ENCODE results near the gene COL4A5.
"Not testable (repeated sequence)": the region's sequence is repeated elsewhere in the genome, so short reads cannot be mapped to it uniquely, and the experiment has no call there.

Gene COL4A5

DNA sequence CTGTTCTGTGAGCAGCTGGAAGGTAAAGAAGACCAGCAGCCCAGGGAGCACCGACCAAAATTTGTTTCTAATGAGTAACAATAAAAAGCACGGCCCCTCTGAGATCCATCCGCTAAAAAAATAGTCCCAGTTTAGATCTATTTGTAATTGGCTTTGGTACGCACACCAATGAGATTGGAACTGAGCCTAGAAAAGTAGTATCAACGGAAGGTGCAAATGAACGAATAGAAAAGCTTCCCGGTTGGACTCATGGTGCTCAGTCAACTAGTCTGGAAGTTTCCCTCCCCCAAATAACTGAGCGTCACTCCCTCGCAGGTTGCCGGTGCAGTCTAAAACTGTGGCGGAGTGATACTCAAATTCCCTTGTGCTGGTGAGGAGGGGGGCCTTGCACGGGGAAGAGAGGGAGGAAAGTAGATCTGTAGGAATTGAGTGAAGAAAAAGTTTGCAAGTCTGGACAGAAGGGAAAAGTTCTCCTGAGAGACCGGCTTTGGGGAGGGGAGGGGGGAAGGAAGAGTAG lies at the start of gene COL4A5:
Gene COL4A5, plus strand, starts transcription at position 413 of the 517 bp plus-strand sequence. CDS start 288 bp downstream, outside the sequence.
- DNase-seq: no peak

DNA sequence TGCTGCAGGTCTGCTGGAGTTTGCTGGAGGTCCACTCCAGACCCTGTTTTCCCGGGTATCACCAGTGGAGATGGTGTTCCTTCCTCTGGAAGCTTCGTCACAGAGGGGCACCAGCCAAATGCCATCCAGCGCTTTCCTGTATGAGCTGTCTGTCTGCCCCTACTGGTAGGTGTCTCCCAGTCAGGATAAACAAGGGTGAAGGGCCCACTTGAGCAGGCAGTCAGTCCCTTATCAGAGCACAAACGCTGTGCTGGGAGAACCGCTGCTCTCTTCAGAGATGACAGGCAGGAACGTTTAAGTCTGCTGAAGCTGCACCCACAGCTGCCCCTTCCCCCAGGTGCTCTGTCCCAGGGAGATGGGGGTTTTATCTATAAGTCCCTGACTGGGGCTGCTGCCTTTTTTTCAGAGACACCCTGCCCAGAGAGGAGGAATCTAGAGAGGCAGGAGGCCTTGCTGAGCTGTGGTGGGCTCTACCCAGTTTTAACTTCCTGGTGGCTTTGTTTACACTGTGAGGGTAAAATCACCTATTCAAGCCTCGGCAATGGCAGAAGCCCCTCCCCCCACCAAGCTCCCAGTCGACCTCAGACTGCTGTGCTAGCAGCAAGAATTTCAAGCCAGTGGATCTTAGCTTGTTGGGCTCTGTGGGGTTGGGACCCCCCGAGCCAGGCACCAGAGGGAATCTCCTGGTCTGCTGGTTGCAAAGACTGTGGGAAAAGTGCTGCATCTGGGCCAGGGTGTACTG lies 48.5 kb upstream of the COL4A5 start:
- not testable (repeated sequence) for DNase-seq

DNA sequence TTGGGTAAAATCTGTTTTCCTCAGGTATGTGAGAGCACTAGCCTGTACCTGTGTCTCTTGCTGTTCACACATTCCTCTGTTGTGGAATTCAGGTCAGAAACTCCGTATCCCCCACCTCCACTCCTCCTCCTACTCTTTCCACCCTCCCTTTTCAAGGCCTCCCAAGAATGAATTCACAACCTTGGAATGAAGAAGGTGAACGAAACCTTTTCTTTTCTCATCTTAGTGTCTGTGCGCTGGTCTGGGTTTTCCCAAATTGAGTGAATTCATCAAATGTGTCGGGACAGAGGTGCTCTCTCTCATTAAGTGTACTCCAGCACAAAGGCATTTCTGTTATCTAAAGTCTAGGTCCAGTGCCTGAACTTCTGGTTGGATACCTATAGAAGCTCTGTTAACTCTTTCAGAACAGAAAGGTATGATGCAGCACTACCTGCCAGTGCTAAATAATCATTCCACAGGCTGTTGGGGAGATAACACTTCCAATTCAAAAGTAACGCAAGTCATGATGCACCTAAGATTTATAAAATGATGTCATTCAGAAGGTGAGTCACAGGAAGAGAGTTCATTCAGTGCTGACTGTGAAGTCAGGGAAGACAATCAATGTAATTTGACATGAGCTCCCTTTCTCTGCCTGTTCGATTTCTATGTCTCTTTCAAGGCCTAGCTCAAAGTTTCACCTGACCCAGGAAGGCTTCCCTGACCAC lies 43.3 kb upstream of the COL4A5 start:
- DNase-seq: no peak

DNA sequence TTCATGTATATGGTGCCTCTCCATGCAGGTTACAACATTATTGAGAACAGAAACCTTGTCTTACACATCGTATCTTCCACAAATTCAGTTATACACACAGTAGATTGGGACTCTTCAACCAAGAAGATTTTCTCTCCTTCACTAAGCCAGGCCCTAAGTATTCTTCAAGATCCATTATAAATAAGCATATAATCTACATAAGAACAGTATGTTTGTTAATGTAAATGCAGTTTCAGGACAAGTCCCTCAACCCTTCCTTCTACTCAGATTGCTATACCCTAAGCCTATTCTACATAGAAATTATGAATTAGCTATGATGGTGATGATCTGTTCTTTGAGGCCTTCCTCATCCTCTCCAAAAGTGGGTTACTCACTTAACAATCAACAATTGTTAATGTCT lies 42.7 kb upstream of the COL4A5 start:
- no peak for DNase-seq

DNA sequence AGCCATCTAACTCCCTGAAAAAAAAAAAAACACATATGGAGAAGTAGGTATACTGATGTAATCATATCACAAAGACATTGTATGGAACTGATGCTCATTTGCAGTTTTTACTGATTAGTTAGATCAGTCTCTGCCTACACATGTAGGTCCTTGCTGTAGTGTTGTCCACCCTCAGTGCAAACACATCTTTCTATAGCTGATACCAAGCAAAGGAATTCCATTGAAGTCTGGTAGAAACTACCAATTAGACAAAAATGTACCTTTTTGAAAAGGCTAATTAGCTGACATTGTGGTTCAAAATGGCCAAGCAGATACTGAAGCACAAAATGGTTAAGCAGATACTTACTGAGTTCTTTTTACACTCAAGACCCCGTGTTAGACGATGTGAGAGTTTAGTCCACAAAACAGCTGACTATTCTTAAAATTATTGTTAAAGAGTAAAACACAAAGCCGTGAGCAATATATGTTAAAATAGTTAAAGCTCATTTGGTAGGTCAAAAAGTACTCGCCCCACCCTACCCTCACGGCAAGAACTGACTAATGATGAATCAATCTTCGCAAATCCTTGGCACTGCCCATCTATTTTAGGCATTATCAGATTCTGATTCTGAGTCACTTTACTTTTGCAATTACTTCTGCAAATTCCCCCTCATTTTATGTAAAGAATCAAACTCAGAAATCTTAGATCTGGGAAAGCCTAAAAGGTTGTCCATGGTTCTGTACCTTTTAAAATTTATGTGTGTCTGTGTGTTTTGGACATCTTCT lies 41.8 kb upstream of the COL4A5 start:
- DNase-seq: no peak

DNA sequence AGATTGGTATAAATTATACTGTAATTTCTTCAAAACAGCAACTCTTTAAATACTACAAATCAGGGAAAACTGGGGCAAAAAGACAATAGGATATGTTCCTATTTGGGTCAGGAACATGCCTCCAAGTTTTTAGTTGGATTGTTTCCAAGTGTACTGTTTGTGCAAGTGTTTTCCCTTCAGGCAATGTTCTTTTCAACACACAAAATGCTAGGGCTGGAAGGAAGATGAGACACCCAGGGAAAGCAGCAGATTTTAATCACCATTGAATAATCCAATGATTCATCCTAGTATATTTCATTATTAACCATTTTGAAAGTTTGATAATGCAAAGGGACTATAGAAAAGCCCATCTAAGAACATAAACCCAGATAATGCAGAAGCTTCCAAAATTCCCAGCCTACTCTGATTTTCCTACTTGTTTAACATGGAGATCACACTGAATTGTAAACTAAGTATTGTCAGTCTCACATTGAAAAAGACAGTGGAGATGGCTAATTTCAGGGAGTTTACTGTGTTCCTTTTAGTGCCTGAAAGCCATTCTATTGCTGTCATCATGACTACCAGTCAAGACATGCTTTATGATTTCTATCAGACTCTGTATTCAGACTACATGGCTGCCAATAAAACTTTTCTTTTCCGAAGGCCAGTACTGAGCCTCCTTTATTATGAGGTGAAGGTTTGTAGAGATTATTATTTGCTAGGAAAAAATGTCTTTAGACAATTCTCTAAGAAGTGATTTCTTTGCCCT lies 40.0 kb upstream of the COL4A5 start:
- DNase-seq: no peak

DNA sequence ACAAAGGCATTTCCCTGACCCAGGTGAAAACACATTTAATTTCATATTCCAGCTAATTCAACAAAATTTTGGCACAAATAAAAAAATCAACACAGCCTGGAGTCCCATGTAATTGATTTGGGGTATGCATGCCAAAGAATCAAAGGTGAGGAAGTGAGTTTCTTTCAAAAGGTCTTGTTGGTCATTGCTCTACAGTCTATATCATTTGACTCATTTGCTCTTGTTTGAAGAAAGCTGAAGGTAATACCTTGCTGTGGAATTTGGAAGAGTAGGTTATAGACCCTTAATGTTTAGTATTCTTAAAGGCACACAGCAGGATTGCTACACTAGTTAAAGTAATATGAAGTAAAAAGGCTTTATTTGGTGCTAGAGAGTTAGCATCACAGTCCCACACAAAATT lies 26.9 kb upstream of the COL4A5 start:
- no peak for DNase-seq

DNA sequence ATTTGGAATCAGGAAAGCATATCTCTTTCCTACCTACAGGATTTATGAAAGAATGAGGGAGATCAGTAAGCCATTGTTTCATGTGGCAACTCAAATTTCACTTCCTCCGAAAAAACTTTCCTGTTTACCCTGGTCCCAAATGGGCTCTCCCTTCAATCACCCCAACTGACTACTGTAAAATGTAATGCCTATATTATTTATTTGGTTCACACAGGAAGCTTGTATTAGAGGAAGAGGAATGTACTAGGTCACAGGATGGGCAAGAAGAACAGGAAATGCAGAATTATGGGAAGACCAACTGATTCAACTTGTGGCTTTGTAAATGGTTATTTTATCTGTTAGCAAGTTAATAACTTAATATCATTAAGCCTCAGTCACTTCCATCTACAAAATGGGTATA lies 24.5 kb upstream of the COL4A5 start:
- DNase-seq: no peak

DNA sequence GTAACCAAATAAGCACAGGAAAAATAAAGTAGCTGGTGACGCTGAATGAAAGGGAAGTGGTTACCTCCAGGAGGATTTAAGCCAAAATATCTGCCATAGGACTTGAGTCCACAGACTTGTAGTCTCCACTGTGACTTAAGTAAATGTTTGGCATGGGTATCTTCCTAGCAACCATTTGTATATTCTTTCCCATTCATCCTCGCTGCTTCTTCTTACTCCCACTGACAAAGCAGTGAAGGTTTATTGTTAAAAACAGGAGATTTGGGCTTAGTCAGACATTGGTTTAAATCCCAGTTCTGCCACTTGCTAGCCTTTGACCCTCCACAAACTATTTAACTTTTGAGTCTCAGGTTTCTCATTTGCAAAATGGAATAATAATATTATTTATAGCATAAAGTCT lies 23.7 kb upstream of the COL4A5 start:
- DNase-seq: no peak

DNA sequence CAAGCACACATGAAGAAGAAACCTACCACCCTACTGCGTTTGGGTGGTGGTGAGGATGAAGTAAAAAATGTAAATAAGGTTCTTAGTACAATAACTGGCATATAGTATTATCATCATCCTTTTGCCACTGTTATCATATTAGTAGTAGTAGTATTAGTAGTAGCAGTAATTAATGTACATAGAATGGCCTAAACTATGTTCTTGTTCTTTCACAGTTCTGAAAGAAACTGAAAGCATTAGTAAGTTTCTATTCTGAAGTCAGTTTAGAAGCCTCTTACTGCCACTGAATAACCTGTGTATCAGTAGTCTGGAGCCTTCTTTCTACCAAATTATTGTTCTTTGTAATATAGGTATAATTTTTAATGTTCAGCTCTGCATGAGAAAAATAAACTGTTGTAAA lies 22.4 kb upstream of the COL4A5 start:
- DNase-seq: no peak

DNA sequence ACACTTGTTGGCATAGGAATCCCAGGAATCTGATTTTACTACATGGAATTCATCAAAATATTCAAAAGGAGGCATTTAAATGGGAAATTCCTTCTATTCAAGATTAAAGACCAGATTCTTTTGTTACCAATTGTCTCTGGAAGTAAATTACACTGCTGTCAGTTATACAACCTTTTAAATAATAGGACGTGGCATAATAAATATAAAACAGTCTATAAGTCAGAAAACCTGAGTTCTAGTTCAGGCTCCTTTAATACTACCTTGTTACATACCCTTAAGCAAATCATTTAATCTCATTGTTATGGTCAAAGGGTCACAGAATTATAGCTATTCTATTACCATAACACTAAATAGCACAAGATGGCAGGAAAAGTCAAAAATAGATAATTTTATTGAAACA lies 20.2 kb upstream of the COL4A5 start:
- no peak for DNase-seq

DNA sequence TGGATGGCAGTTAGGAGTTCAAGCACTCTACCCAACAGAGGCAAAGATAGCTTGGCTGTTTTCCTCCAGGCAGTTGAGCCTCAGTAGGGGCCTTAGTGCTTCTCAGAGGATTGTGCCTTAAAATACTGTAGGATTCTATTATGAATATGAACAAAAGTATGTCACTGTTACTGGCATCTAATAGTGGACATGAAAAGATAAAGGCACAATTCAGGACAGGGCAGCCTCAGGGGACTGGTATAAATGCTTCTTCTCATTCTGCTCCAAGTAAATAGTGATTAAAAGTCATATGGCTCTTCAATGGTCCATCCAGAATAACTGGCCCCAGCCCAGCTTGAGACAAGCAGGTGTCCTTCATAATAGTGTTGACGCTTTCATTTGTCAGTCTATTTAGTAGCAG lies 19.2 kb upstream of the COL4A5 start:
- no peak for DNase-seq

DNA sequence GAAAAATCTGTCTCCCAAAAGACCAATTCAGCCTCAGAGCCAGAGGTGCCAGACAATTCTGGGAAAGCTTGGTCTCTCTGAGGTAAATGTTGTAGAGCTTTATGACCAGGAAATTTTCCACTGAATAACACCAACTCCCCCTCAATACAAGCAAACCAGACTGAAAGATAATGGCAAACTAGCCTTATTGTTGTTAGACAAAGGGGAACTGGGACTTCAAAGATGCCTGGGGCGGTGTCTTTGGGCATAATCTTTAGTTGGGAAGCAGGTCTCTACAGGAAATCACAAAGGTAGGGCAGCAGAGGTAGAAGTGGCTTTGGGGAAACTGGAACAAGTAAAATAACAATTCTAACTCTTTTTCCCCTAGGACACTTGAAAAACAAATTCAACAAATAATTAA lies 13.4 kb upstream of the COL4A5 start:
- DNase-seq: no peak

DNA sequence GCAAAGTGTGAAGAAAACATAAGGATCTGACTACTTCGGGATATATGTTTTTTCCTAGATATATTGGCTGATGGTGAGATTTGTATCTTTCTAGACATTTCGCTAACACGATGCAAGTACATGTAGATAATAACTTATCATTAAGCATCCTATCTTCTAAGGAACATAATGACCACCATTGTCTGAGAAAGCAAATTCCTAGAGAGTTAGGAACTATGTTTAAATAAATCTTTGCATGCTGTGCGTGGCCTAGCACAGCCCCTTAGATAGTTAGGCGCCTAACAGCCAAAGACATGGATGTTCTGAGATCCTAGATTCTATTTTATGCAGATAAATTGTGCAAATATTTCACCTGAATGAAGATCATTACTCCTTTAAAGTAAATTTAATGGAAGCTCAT lies 4.4 kb upstream of the COL4A5 start:
- no peak for DNase-seq

DNA sequence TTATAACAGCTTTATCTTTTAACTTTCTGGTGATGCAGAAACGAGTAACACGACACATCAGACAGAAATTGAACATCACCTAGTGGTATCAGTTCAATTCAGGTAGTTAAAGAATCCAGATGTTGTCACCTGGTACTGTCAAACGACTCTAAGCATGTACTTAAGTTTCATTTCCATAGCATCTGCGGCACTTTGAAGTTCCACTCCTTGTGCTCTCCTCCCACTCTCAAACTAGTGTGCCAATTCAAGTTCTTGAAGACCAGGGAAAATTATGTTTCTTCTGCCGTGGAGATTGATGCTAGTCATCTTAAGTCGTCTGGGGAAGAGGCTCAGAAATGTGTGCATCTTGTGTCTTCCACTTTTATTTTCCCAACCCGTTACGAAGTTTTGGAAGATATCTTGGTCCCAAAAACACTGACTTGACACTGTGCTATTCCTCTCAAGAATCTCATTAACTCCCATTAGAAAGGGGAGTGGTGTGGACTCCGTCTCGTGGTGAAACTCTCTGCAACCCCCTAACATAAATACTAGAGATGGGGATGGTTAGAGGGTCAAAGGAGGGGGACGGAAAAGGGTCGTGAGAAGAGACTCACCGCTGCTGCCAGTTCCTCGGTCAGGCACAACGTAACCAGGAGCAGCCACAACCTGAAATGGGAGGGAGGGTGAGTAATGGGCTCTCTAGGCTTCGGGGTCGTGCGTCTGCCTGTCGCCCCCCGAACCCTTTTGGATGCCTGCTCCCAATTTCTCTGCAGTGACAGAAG lies 2.1 kb upstream of the COL4A5 start:
- DNase-seq: no peak

DNA sequence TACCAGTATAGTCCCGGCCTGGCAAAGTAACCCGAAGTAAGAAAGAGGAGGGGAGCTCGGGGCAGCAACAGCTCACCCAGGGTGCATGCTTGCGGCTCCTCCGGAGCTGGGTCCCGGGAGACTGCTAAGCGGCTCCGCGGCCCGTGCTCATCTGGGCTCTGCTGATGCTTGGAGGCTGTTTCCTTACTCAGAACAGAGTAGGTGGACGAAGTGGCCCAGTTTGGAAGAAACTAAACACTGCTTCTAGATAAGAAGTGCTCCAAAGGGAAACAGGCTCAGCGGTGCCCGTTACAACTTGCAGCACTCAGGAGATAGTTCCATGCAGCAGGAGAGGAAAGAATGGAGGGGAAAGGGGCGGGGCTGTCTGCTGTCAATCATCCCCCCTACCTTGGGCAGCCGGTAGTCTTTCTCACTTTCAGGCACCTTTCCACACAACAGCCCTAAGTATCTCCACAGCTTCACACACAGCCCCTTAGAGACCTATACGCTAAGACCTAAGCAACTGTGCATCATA lies 1.5 kb upstream of the COL4A5 start, which contains the start of gene COL4A6:
Gene COL4A6, minus strand, starts transcription at position 313 of the 514 bp plus-strand sequence. Its CDS starts 226 bp downstream, at position 87.
- DNase-seq: no peak

DNA sequence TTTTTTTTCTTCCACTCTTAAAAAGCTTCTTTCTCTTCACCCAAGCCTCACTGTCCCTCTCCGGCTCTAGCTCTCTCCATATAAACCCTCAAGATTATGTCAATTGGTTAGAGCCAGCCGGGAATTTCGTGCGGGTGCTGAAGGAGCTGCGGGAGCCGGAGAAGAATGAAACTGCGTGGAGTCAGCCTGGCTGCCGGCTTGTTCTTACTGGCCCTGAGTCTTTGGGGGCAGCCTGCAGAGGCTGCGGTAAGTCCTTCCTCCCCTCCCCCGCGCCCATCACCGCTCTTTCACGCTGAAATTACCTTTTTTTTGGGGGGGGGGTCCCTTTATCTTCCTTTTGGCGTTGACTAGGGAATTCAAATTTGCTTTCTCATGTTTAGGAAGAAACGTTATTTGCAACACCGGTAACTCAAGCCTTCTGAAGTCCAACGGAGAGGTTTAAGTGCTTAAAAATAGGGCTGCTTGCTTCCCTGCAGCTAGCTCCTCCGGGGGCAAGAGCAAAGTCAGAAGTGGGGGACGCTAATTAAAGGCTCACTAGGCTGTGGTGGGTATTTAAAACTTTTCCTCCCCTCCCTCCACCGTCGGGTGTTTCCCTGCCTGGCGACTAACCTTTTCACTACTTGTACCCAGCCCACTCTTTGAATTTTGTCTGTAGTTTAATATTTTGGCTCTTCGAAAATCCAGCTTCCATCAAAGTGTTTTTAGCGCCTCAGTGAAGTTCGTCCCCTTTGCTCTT lies 491 bp downstream of the COL4A5 start:
- DNase-seq: no peak

DNA sequence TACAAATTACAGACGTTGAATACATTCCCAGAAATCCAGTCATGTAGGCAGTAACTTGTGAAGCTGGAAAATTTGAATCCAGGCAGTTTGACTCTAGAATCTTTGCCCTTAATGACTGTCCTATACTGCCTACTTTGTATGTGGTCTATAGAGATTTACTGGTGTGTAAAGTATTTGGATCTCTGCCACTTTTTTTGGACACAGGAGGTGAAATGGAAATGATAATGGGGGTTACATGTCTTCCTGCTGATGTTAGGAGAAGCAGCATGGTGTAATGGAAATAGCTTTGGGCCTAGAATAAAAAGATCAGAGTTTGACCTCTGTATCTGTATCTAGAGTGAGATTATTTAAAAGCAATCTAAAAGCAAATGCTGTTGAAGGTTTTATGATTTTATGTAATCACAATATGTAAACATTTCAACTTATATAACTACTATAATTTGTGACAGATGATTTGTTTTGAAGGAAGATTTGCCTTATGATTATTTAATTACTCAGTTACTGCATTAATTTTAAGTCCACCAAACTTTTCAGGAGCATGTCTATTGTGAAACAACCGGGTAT lies 3.3 kb downstream of the COL4A5 start:
- DNase-seq: no peak

DNA sequence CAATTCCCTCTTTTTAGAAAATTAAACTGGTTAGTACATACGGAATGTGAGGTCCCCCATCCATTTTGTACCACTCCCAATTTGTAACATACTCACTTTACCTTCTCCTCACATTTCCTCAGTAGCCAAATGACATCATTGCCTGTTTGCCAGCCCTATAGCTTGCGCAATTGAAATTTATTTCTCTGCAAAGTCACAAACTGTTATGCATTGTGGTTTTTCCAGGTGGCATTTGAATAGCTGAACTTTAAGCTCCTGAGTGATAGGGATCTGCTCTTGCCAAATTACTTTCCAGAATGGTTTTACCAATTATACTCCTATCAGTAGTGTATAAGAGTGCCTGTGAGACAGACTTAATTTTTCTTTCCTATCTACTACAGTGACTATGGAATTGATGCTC lies 7.7 kb downstream of the COL4A5 start:
- DNase-seq: no peak

DNA sequence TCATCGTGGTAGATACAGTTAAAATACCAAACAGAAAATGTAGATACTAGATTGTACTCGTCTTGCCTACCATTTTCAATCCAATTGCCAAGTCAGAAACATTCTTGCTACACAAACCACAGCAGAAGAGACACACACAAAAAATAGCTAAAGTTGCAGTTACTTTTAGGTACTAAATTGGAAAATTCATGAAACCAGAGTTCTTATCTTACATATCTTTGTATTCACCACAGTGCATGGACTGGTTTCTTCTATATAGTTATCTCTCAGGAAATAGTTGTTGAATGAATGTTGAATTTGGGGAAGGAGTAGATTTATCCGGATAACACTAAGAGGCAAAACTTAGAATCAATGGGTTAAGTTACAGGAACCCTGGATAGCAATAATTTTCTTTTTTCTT lies 14.2 kb downstream of the COL4A5 start:
- DNase-seq: no peak

Data from stimulated activated naive CD4-positive, alpha-beta T cell treated with Interleukin-2 at 50 U/mL for 16 hours (primary cell).